Left lung (tissue), 10 donors: ENCODE measurements around the gene ZSWIM6. TPM values are rescaled to one million over a fixed set of nuclear protein-coding genes. Genes with fewer than 3 reads are reported as not detected.

Experiments
- ATAC-seq: fragments of 200-7000 bp; cut with Tn5 transposase; one replicate; pipeline ENCODE4 v1.9.1; 2020; ENCODE audit warnings: moderate library complexity
- DNase-seq, 4 donors: peaks; one replicate each; pipeline ENCODE4 v3.0.0-alpha.2; 2013 to 2020
- H3K27ac ChIP-seq, 2 donors: fragments of 200-600 bp; sonication (generic) in 1 of 2; one replicate each; pipeline versions ENCODE4 v1.5.0 to v1.8.0; 2020 to 2021
- H3K27me3 ChIP-seq, 2 donors: fragments of 200-600 bp; sonication (generic) in 1 of 2; one replicate each; pipeline versions ENCODE4 v1.5.0 to v1.8.0; 2020 to 2021
- H3K36me3 ChIP-seq, 2 donors: fragments of 200-600 bp; sonication (generic) in 1 of 2; one replicate each; pipeline versions ENCODE4 v1.5.0 to v1.8.0; 2020 to 2021
- H3K4me1 ChIP-seq, 2 donors: fragments of 200-600 bp; one replicate each; pipeline ENCODE4 v1.8.0; 2021
- H3K4me3 ChIP-seq, 2 donors: fragments of 200-600 bp; sonication (generic) in 1 of 2; one replicate each; pipeline versions ENCODE4 v1.5.0 to v1.8.0; 2020 to 2021; ENCODE audit warnings: mild to moderate bottlenecking in 1 of 2
- H3K9me3 ChIP-seq, 2 donors: fragments of 200-600 bp; sonication (generic) in 1 of 2; one replicate each; pipeline versions ENCODE4 v1.5.0 to v1.8.0; 2020 to 2021
- CTCF ChIP-seq, 2 donors: fragments of 200-600 bp; sonication (generic) in 1 of 2; IDR thresholded peaks; one replicate each; pipeline versions ENCODE4 v1.5.0 to v1.8.0; 2021; ENCODE audit warnings: antibody characterized with exemption in 2 of 2
- intact Hi-C, 2 donors: fragments of 100-400 bp; cut with DNase I; formaldehyde crosslinking; loops; one replicate each; pipeline versions ENCODE4 v1.11.2 to v1.14.2; 2022
- polyA plus RNA-seq, 6 donors: library from polyadenylated mRNA; unstranded; fragments of 120-200 nt; gene quantifications; one replicate each; pipeline ENCODE4 v1.2.1, GENCODE V29; 2013; ENCODE audit not compliant: insufficient read length in 6 of 6
- total RNA-seq, 2 donors: library from RNA; stranded (reverse); fragmentation: NEBNext Ultra II Directional; extraction: Animal tissue kit (Norgen Biotek cat#: 25700); gene quantifications; one replicate each; pipeline ENCODE4 v1.2.1, GENCODE V29; 2021
- donor health status: DM: no; HTN: yes; CAD: no.
- donor health status: DM: no; HTN: no; CAD: no.

ZSWIM6 gene
- total and polyA plus RNA-seq, 8 donors, result 17.5 to 24.4 (median 22.3) TPM

- Histone ChIP-seq H3K4me1 (peaks cover 0 to 16% of the 10 kb centered on the region in 2 donors), H3K27me3 (no peaks in the 10 kb centered on the region), H3K4me3 (no peak overlapping the region), H3K9me3 (no peaks in the 10 kb centered on the region), H3K27ac (no peak overlapping the region), H3K36me3 (peaks cover 0 to 4% of the 10 kb centered on the region in 2 donors)
- intact Hi-C loops, result no loop called here
- DNase-seq (no peak), ATAC-seq (no peak)
- TF ChIP-seq CTCF (IDR thresholded peaks at IDR 0.05), result no peak
Observed at GRCh38 chr5:61397238-61397637, 65.2 kb downstream of the ZSWIM6 start.

GRCh38 chr5:61397937-61398336 lies 65.9 kb downstream of the ZSWIM6 start:
- H3K4me1 ChIP-seq, result peaks cover 0 to 23% of the 10 kb centered on the region in 2 donors
- no peak for ATAC-seq
- intact Hi-C loops, result no loop called here

GRCh38 chr5:61398440-61398839 lies 66.4 kb downstream of the ZSWIM6 start:
- H3K27me3 ChIP-seq, result no peaks in the 10 kb centered on the region
- no peak for TF ChIP-seq CTCF (IDR thresholded peaks at IDR 0.05)
- intact Hi-C loops, result no loop called here
- H3K9me3 ChIP-seq, result no peaks in the 10 kb centered on the region
- H3K27ac ChIP-seq, result no peak overlapping the region
- DNase-seq (no peak), ATAC-seq (no peak)
- H3K36me3 ChIP-seq, result no peaks in the 10 kb centered on the region
- peaks cover 0 to 28% of the 10 kb centered on the region in 2 donors for H3K4me1 ChIP-seq
- no peak overlapping the region for H3K4me3 ChIP-seq

More at GRCh38 chr5:61397937-61398336, 65.9 kb downstream of the ZSWIM6 start:
- no peak overlapping the region for H3K4me3 ChIP-seq
- H3K27me3 ChIP-seq, result no peaks in the 10 kb centered on the region
- no peak overlapping the region for H3K27ac ChIP-seq
- no peaks in the 10 kb centered on the region for H3K9me3 ChIP-seq
- no peaks in the 10 kb centered on the region for H3K36me3 ChIP-seq
- DNase-seq, result no peak
- TF ChIP-seq CTCF (IDR thresholded peaks at IDR 0.05), result no peak

GRCh38 chr5:61399679-61400078 lies 67.6 kb downstream of the ZSWIM6 start:
- Histone ChIP-seq H3K36me3 (no peaks in the 10 kb centered on the region), H3K9me3 (no peaks in the 10 kb centered on the region), H3K4me1 (peaks cover 0 to 33% of the 10 kb centered on the region in 2 donors), H3K27me3 (no peaks in the 10 kb centered on the region), H3K27ac (no peak overlapping the region), H3K4me3 (no peak overlapping the region)
- intact Hi-C loops, result no loop called here
- TF ChIP-seq CTCF (IDR thresholded peaks at IDR 0.05), result no peak
- DNase-seq (no peak), ATAC-seq (no peak)

- Histone ChIP-seq H3K36me3 (no peaks in the 10 kb centered on the region), H3K9me3 (no peaks in the 10 kb centered on the region), H3K27ac (no peak overlapping the region), H3K4me1 (peaks cover 0 to 33% of the 10 kb centered on the region in 2 donors), H3K4me3 (no peak overlapping the region), H3K27me3 (no peaks in the 10 kb centered on the region)
- DNase-seq (no peak), ATAC-seq (peak; percentile 57)
- TF ChIP-seq CTCF (IDR thresholded peaks at IDR 0.05), result no peak
- intact Hi-C loops, result no loop called here
Observed at GRCh38 chr5:61401726-61402125, 69.7 kb downstream of the ZSWIM6 start.
